Central memory CD4-positive, alpha-beta T cell (primary cell): ENCODE results near the gene KIF16B.
"Not testable (repeated sequence)": the region's sequence is repeated elsewhere in the genome, so short reads cannot be mapped to it uniquely, and the experiment has no call there.

Experiments used
- DNase-seq: peaks from one replicate; pipeline ENCODE4 v3.0.0; 2022

Gene KIF16B

DNA sequence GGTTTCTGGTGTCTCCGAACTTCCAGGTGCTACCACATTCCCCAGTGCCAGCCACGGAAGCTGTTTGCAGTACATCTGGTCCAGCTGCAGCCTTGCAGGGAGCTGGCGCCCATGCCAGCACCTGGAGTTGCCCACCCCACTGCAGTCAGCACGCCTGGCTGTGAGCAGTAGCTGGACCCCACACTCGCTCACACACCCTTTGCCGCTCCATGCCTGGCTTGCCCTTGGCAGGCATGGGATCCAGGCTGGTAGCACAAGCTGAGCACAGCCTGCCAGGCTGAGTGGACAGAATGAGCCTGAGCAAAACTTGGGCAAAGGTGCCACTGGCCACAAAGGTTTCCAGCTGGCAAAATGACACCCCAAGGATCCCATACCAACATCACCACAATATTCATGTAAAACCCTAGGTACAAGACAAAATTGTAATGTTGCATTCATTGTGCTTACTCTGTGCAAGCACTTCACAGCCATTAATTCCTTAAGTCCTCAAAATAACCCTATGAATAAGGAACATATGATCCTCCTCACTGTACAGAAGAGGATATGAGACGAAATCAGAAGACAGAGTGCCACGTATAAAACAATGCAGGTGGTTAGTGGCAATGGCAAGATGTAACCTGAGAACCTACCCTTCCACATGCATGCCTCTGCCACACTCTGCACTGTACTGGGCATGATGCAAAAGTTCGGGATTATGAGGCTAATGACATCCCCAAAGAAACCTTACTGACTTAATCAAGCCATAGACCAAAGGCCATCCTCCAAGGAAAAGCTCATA is 18.3 kb downstream of the KIF16B start:
- no peak for DNase-seq

GRCh38 chr20:16553684-16554083 is 19.6 kb downstream of the KIF16B start:
- no peak for DNase-seq

- DNase-seq: no peak
These were observed 20.1 kb downstream of the KIF16B start for GRCh38 chr20:16553101-16553500.

DNA sequence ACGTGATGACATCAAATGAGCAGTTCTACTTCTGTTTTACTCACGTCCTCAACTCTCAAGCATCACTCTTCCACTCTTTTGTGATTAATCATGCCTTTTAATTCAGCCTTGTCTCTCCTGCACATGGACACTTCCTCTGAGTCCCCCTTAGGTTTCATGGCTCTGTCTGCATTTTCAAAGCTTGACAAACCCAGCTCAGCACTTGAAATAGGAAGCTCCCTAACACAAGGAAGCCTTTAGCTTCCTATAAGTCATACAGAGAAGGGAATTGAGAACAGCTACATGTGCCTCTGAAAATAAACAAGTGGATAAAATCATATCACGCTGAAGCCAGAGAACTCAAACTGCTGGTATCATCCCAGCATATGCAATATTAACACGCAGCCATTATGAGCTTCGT is 21.2 kb downstream of the KIF16B start:
- DNase-seq: no peak

DNA sequence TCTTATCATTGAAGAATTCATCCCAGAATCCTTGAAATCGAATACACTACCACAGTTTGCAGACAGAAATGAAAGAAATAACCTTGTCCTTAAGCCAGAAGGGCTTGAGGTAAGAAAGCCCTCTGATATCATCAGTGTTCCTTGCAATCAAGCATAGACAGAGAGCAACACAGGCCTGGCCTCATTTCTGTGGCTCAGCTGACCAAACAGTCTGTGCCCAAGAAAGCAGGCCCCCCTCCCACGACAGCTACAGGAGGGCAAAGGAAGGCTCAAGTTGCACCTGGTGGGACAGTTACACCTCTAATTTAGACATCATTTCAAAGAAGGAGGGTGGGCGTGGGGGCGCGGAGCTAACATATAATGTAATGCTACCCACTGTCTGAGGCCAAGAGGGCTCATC is 21.6 kb downstream of the KIF16B start:
- DNase-seq: no peak

GRCh38 chr20:16548068-16548672 is 25.1 kb downstream of the KIF16B start:
- no peak for DNase-seq

GRCh38 chr20:16544949-16545348 is 28.3 kb downstream of the KIF16B start:
- no peak for DNase-seq

DNA sequence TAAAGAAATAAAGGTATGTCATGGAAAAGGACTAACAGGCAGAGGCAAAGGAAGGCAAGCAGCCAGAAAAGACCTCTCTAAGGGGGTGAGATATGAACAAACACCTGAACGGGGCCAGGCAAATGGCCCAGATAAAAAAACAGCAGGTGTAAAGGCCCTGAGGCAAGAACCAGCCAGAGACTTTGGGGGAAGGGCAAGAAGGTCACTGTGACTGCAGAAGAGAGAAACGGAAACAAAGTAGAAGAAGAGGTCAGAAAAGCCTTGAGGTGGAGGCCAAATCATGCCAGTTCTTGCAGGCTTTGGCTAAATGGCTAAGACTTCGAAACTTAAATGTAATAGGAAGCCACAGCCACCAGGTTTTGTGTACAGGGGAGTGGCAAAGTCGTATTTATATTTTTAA is 30.8 kb downstream of the KIF16B start:
- no peak for DNase-seq

DNA sequence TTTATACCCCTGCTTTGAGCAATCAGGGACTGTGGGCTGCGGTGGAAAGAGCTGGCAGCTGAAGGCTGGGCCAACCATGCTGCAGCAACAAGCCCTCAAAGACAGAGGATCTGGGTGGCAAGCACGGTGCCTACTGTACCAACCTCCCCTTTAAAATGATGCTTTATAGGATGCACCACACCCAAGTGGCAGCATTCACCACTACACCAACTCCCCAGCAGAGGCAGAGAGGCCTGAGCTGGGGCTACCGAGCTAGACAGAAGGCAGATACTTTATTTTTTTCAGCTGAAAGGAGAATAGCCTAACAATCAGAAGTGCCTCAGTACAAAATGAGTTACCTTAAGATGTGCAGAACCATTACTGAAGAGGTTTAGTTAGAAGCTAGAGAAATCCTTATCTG is 31.4 kb downstream of the KIF16B start:
- DNase-seq: no peak

- DNase-seq: no peak
These were observed 32.0 kb downstream of the KIF16B start for GRCh38 chr20:16541226-16541625.

DNA sequence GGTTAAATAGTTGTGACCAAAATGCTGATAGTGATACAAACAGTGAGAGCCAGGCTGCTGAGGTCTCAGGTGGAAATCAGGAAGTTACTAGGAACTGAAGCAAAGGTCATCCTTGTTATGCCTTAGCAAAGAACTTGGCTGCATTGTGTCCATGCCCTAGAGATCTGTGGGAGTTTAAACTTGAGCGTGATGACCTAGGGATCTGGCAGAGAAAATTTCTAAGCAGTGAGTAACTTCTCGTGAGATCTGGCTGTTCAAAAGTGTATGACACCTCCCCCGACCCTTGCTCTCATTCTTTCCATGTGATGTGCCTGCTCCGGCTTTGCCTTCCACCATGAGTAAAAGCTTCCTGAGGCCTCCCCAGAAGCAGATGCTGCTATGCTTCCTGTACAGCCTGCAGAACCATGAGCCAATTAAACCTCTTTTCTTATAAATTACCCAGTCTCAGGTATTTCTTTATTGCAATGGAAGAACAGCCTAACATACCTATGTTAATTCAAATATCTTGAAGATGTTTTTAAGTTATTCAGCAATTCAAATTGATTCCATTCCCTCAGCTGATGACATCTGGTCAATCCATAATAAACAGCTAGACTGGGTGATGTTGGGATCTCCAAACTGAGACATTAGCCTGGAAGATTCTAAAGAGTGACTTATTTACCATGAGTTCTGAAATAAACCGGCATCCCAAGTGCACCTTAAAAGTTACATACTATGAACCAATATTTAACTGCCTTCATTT is 33.8 kb downstream of the KIF16B start:
- DNase-seq: no peak

DNA sequence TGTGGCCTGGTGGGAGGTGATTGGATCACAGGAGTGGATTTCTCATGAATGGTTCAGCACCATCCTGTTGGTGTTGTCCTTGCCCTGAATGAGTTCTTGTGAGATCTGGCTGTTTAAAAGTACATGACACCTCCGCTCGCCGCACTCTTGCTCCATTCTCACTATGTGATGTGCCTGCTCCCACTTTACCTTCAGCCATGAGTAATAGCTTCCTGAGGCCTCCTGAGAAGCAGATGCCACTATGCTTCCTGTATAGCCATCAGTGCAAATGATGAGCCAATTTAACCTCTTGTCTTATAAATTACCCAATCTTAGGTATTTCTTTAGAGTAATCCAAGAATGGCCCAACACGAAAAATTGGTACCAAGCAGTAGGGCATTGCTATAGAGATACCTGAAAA is 34.5 kb downstream of the KIF16B start:
- DNase-seq: no peak

GRCh38 chr20:16537918-16538317 is 35.3 kb downstream of the KIF16B start:
- DNase-seq: no peak

- DNase-seq: no peak
These were observed 36.1 kb downstream of the KIF16B start for GRCh38 chr20:16537025-16537665.

GRCh38 chr20:16535277-16535676 is 38.0 kb downstream of the KIF16B start:
- no peak for DNase-seq

DNA sequence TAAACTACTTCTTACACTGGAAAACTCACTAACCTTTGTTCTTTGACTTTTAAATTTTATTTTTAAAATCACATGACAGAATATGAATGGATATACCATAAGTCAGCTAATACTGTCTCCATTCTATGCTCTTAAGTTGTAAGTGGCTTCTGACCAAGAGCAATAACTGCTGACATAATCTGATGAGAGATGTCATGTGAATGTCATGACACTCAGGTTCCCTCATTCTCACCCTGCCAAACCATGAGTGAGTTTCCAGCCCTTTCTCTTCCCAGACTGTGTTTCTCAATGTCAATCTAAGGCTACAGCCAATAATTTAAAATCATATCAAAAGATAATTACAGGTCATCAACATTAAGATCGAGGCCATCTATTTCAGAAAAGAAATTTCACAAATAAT is 39.7 kb downstream of the KIF16B start:
- DNase-seq: no peak

DNA sequence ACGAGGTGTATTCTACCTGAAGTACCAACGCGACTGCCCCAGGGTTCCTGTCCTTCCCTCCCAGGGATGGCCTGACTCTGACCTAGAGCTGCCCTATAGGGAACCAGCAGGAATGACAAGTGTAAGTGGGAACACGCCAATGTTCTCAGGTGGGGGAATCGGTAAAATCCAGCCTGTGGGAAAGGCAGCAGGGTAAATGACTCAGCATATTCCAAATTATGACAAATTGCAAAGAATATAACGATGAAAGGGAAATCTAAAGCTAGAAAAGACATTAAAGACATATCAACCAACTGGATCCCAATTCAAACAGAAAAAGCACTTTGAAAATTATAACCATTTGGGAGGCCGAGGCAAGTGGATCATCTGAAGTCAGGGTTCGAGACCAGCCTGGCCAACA is 41.8 kb downstream of the KIF16B start:
- no peak for DNase-seq

GRCh38 chr20:16530201-16530681 is 43.0 kb downstream of the KIF16B start:
- DNase-seq: no peak

DNA sequence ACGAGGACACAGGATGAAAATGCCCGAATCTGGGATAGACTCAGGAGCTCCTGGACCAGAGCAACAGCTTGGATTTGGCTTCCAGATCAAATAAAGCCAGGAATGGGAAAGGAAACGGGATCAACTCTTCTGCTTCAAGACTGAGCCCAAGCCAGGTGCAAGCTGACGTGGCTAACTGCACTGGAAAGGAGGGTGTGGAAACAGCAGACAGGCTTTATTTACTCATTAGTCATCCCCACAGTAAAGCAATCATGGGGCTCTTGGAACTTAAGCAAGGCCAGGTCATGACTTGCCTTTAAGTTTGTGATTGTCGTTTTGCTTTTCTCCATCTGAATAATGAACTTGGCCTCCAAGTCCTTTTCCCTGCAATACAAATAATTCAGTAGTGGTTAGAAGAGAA is 45.2 kb downstream of the KIF16B start:
- DNase-seq: no peak

DNA sequence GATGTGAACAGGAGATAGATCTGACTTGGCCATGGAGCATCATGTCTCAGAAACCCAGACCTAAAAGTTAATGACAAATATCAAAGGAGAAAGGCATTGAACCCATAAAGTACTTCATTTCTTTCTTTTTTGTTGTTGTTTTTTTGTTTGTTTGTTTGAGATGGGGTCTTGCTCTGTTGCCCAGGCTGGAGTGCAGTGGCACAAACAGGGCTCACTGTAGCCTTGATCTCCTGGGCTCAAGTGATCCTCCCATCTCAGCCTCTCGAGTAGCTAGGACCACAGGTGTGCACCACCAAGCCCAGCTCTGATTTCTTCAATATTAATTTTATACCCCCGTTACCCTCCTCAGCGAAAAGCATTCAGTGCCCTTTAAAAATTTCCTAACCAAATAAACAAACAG is 45.8 kb downstream of the KIF16B start:
- no peak for DNase-seq

DNA sequence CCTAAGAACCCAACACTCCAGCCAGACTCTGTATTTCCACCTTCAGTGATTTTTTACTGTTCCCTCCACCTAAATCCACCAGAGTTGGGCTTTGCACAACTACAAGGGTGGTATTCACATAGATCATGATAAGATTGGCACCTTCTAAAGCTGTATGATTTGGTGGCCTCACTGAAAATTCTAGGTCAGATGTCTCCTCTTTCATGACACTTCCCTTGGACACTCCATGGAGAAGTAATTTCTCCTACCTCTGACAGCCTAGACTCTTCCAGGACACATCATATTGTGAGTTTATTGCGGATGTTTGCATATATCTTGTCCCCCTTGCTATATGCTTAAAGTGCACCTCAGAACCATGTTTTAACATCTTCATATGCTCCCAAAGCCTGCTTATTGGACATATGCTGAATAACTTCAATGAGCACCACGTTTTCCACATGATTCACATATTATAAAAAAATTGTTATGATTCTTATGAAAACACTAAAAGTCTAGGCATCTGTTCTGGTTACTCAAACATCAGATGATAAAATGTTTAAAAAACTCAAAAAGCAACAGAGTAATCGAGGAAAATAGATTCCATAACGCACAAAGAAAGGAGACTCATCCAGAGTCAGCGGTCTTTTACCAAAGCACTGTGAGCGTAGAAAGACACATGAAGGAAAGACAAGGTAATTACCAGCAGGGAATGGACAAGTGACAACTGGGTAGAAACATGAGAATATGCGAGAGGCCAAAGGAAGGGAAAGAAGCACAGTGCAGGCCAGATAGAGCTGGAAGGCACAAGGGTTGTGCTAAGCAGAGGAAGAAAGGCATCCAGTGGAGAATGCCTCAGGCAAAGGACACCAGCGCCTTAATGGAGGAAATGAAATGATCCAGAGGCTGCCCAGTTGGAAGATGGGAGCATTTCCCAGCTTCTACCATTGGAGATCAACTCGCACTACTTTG is 46.5 kb downstream of the KIF16B start:
- no peak for DNase-seq

- DNase-seq: not testable (repeated sequence)
These were observed 50.6 kb downstream of the KIF16B start for GRCh38 chr20:16522651-16523050.
